IPS DF 4.7 (cell line): ENCODE measurements around the gene MUC15.
"Not testable (repeated sequence)": the region's sequence is repeated elsewhere in the genome, so short reads cannot be mapped to it uniquely, and the experiment has no call there.

ENCODE experiments used
- DNase-seq: peaks from one replicate; pipeline ENCODE4 v3.0.0-alpha.2; 2013; ENCODE audit warnings: low spot score; ENCODE audit errors: extremely low read depth

Gene MUC15

GRCh38 chr11:26571861-26572654 lies at the start of gene MUC15:
Gene MUC15, minus strand, starts transcription at chr11:26572263. Its CDS starts 5,169 bp downstream, at chr11:26567094.
- no peak for DNase-seq

- DNase-seq = no peak
These were observed 49.1 kb upstream of the MUC15 start for GRCh38 chr11:26621132-26621531.

GRCh38 chr11:26620282-26621045 lies 48.4 kb upstream of the MUC15 start:
- no peak for DNase-seq

GRCh38 chr11:26618441-26618840 lies 46.4 kb upstream of the MUC15 start:
- DNase-seq = no peak

- DNase-seq = no peak
These were observed 41.7 kb upstream of the MUC15 start for GRCh38 chr11:26613759-26614158.

- DNase-seq = no peak
These were observed 36.6 kb upstream of the MUC15 start for GRCh38 chr11:26608507-26609146.

- DNase-seq = no peak
These were observed 35.9 kb upstream of the MUC15 start for GRCh38 chr11:26607725-26608506.

GRCh38 chr11:26599876-26600434 lies 27.9 kb upstream of the MUC15 start:
- DNase-seq = no peak

- DNase-seq = no peak
These were observed 27.4 kb upstream of the MUC15 start for GRCh38 chr11:26599425-26599824.

GRCh38 chr11:26597899-26598298 lies 25.8 kb upstream of the MUC15 start:
- no peak for DNase-seq

GRCh38 chr11:26597049-26597689 lies 25.1 kb upstream of the MUC15 start:
- DNase-seq = not testable (repeated sequence)

GRCh38 chr11:26595207-26595865 lies 23.3 kb upstream of the MUC15 start:
- DNase-seq = not testable (repeated sequence)

GRCh38 chr11:26593691-26594090 lies 21.6 kb upstream of the MUC15 start:
- no peak for DNase-seq

GRCh38 chr11:26587073-26587472 lies 15.0 kb upstream of the MUC15 start:
- no peak for DNase-seq

- no peak for DNase-seq
These were observed 12.8 kb upstream of the MUC15 start for GRCh38 chr11:26584818-26585217.

GRCh38 chr11:26583550-26583949 lies 11.5 kb upstream of the MUC15 start:
- DNase-seq = no peak

- no peak for DNase-seq
These were observed 8.9 kb upstream of the MUC15 start for GRCh38 chr11:26580929-26581328.

GRCh38 chr11:26579683-26580082 lies 7.6 kb upstream of the MUC15 start:
- DNase-seq = no peak

GRCh38 chr11:26578998-26579661 lies 7.1 kb upstream of the MUC15 start:
- DNase-seq = no peak
